GM18951 (cell line): ENCODE measurements around the gene SLU7.

ENCODE experiments used
- POLR2A ChIP-seq: IDR thresholded peaks from 4 replicates; pipeline ENCODE4 v1.6.1; 2011; ENCODE audit warnings: mild to moderate bottlenecking; ENCODE audit not compliant: insufficient read length, insufficient read depth; ENCODE audit errors: extremely low read depth
- in situ Hi-C: fragments of 300-500 bp; cut with MboI; formaldehyde crosslinking; loops from one replicate; pipeline ENCODE4 v1.12.0; 2022; ENCODE audit warnings: low sequenced_read_pairs, mixed read lengths, inconsistent platforms; ENCODE audit not compliant: unreplicated experiment

Gene SLU7

DNA sequence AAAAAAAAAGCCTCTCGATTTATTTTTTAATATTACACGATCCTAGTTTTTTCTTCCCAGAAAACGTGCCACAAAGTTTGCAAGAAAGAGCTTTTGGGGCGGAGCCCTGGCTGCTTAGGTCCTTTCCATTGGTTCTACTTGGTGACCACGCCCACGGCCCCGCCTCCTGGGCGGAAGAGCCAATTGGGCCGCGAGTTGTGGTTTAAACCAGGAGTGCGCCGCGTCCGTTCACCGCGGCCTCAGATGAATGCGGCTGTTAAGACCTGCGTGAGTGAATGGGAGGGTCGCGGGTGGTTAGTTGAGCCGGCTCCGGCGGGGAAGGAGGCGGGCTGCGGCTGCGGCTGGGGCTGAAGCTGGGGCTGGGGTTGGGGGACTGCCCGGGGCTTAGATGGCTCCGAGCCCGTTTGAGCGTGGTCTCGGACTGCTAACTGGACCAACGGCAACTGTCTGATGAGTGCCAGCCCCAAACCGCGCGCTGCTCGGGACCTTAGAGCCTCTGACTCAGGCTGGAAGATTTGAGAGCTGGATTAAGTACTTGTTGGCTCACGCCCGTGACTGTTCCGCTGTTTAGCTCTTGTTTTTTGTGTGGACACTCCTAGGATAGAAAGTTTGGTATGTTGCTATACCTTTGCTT is 2.9 kb upstream of the SLU7 start, which contains the start of gene PTTG1:
PTTG1 (plus strand) TSS at position 231 of the 634 bp plus-strand sequence. CDS start 458 bp downstream, outside the sequence.
- peak; percentile 88 for TF ChIP-seq POLR2A
- in situ Hi-C loops, result no loop called here

DNA sequence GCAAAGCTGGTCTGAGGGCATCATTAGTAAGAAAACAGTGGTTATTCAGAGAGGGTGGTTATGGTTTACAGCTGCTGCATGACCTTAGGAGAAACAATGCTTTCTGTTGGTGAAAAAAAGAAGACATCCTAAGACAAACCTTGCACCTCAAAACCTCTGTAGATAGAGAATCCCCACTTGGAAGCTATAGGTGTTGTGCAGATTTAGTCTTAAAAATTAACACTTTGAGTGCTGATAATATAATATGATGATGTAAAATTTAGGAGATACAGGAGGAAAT is 1.4 kb upstream of the SLU7 start:
- no peak for TF ChIP-seq POLR2A
- in situ Hi-C loops, result no loop called here

DNA sequence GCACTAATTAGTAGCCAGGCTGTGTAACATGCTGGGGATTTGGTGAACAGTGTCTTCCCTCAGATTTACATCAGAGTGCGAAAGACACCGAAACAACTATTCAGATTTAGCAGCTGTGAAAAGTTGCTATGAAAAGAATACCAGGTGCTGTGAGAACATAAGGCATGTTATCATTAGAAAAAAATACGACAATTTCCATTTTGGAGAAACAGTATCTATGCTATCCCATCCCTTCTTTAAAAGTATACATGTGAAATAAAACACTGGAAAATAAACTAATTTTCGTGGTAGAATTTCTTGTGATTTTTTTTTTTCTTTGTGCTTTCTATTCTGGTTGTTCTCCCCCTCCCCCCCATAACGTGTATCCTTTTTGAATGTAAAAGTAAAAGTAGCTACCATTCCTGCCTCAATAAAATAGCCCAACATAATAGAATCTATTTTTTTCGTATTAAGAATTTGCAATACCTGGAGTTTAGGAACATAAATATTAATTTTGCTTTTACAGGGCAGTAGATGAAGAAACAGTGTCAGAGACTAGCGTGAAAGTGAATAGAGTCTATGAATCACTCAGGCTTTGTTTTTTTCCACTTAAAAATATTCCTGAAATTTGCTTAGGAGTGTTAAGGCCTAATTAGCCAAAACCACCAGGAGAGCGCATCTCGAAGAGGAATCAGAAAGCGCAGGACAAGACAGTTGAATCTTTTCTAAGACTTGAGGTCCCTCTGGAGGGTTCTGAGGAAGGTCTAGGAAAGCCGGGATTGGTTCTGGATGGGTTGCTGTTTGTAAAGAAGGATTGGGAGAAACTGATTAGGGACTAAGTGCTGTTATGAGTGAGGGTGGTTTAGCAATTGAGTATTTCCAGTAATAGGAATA is 813 bp upstream of the SLU7 start:
- TF ChIP-seq POLR2A, result no peak
- in situ Hi-C loops, result no loop called here

GRCh38 chr5:160399402-160400353 is 19.2 kb downstream of the SLU7 start, which contains the start of gene FAM200C:
FAM200C (minus strand) TSS chr5:160400054; CDS start chr5:160395490, 4,564 bp downstream.
- peak; percentile 89 for TF ChIP-seq POLR2A
- in situ Hi-C loops, result no loop called here

- in situ Hi-C loops, result no loop called here
- no peak for TF ChIP-seq POLR2A
Observed at GRCh38 chr5:160398806-160399205, 20.1 kb downstream of the SLU7 start.

- TF ChIP-seq POLR2A, result no peak
- in situ Hi-C loops, result no loop called here
Observed at GRCh38 chr5:160397492-160397891, 21.4 kb downstream of the SLU7 start.

- in situ Hi-C loops, result no loop called here
Observed at GRCh38 chr5:160395111-160395510, 23.8 kb downstream of the SLU7 start.

DNA sequence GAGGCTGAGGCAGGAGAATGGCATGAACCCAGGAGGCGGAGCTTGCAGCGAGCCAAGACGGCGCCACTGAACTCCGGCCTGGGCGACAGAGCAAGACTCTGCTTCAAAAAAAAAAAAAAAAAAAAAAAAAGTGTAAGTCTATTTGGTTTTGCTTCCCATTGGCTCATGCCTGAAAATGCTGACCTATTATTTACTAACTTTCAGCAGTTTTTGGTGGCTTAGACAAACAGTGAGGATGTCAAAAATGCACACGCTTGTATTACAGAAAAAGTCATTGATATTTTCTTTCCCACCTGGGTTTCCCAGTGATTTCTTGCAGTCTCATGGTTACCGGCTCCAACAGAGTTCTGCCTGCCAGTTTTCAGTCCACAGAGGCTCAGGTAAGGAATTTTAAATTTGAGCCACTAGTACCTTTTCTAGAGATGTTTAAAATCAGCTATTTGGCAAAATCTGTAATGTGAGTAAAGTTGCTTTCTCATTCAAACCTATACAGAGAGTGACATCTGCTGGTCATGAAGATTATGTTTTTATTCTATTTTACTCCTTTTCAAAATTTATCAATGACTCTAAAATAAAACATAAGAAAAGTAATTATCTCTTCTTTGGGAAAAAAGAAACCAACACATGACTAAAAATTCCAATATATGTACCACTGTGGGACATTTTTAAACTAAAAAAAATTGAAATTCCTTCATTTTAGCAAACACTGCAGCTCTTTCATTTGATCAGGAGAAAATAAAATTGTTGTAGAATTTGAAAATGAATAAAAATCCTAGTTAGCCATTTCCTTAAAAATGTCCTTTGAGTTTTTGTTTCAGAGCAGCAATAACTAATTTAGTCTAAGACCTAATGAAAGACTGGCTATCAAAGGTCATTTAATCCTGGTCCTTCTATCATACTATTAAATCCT is 27.8 kb downstream of the SLU7 start:
- TF ChIP-seq POLR2A, result no peak
- in situ Hi-C loops, result no loop called here

More at GRCh38 chr5:160395111-160395510, 23.8 kb downstream of the SLU7 start:
- TF ChIP-seq POLR2A, result no peak

GRCh38 chr5:160387445-160387844 is 31.4 kb downstream of the SLU7 start:
- no peak for TF ChIP-seq POLR2A
- in situ Hi-C loops, result no loop called here

- no peak for TF ChIP-seq POLR2A
- in situ Hi-C loops, result no loop called here
Observed at GRCh38 chr5:160385496-160385895, 33.4 kb downstream of the SLU7 start.

- TF ChIP-seq POLR2A, result no peak
- in situ Hi-C loops, result no loop called here
Observed at GRCh38 chr5:160384681-160385080, 34.2 kb downstream of the SLU7 start.

- in situ Hi-C loops, result no loop called here
- TF ChIP-seq POLR2A, result no peak
Observed at GRCh38 chr5:160382346-160382745, 36.5 kb downstream of the SLU7 start.
